Ramos (cell line): ENCODE results near the gene MT1G.
"Not testable (repeated sequence)": the region's sequence is repeated elsewhere in the genome, so short reads cannot be mapped to it uniquely, and the experiment has no call there.

Experiments
- in situ Hi-C: fragments of 300-500 bp; cut with MboI; formaldehyde crosslinking; loops from one replicate; pipeline ENCODE4 v1.14.3; 2022; ENCODE audit warnings: low sequenced_read_pairs; ENCODE audit not compliant: unreplicated experiment

The MT1G gene

GRCh38 chr16:56686758-56687157, 18.9 kb upstream of the MT1G start:
- in situ Hi-C loops: no loop called here

DNA sequence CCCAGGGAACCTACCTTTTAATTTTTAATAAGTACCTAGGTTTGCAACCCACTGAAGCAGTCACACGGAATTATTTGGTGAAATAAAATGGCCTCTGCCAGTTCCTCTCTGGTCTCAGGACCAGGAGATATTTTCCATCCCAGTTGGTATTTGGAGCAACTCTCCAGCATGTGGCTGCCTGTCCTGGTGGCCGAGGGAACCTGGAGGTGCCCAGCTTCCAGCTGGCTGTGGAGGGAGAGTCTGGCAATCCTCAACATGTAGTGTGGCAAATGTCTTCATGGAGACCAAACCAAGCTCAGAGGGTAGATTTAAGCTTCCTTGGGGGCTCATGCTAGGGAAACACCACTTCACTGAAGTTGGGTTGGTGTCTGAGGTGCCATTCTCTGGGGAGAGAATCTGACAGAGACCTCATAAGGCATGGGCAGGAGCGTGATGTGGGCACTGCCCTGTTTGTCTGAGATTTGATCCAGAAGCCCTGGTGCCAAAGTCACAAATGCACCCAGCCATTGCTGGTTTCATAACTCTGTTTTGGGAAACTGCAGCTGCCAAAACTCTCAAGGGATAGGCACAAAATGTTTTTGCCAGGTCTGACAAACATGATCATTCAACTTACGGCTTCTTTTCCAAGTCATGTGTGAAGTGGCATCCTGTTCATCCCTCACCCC, 17.2 kb upstream of the MT1G start:
- in situ Hi-C loops: no loop called here

- in situ Hi-C loops: no loop called here
These were observed 16.5 kb upstream of the MT1G start for GRCh38 chr16:56684256-56684925.

DNA sequence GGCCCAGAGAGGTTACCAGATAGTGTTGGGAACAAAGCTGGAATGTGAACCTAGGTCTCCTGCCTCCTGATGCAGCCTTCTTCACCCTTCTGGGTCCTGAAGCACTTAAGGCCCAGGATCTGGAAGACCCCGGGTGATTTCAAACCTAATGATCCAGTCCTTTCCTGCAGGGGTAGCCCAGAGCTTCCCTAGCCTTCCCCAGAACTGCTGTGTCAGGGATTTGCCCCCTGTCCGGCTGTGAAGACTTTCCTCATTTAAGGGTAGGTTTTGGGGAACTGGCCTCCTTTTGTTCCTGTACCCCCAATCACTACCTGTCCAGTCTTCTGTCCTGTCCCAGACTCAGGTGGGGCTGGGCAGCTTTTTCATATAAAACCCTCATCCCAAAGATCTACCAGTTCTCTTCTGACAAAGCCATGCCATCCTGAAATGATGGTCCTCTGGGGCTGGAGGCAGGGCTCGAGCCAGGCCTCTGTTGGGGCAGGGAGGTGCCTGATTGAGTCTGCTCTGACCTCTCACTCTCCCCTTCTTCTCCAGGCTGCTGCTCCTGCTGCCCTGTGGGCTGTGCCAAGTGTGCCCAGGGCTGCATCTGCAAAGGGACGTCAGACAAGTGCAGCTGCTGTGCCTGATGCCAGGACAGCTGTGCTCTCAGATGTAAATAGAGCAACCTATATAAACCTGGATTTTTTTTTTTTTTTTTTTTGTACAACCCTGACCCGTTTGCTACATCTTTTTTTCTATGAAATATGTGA, 15.7 kb upstream of the MT1G start:
- in situ Hi-C loops: no loop called here

DNA sequence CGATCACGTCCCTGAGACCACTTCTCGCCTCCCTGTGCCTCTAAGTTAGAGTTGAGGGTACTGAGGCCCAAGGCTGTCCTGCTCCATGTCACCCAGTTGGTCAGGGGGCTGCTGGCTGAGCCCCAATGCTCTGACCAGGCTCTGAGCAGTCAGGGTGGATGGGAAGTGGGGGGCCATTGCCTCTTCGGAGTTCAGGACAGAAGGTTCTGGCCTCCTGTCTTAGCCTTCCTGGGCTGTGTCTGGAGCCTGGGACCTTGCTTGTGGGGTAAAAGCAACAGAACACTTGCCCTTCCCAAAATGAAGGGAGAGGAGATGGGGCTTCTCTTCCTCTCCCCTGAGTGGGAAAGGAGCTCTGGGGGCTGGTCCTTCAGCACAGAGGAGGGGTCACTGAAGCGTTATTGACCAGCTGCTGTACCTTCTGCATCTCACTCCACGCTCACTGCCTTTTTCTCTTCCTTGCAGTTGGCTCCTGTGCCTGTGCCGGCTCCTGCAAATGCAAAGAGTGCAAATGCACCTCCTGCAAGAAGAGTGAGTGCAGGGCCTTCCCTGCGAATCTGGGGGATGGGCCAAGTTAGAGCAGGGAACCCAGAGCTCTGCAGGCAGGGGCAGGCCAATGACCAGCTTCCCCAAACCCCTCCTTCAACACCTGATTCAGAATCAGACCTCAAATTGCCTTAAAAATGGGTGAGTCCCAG, 15.0 kb upstream of the MT1G start:
- in situ Hi-C loops: no loop called here

DNA sequence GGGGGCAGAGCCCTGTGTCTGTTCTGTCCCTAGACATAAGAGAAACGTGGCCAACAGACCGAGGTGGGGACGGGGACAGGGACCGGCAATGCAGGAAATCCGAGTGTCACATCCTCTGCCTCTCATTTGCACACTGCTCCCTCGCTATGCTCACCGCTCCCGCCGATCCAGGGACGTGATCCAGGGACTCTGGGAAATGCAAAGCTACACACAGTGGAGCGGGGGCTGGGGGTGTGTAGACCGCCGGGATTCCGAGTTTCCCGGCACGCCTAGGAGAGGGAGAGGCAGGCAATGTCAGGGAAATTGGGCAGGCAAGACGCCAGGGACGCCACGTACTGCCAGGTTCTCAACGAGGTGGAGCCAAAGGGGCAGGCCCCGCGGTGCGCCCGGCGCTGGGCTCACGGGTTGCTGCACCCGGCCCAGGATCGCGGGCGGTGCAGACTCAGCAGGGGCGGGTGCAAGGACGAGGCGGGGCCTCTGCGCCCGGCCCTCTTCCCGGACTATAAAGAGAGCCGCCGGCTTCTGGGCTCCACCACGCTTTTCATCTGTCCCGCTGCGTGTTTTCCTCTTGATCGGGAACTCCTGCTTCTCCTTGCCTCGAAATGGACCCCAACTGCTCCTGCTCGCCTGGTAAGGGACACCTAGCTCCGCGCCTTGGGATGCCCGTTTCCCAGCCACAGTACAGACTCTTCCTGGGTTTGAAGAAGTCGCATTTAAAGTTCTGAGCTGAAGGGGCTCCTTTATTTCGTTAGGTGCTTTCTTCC, 14.3 kb upstream of the MT1G start, which contains the start of gene MT1X:
Gene MT1X, plus strand, starts transcription at position 532 of the 764 bp plus-strand sequence. Its CDS starts 71 bp downstream, at position 603.
- in situ Hi-C loops: no loop called here

DNA sequence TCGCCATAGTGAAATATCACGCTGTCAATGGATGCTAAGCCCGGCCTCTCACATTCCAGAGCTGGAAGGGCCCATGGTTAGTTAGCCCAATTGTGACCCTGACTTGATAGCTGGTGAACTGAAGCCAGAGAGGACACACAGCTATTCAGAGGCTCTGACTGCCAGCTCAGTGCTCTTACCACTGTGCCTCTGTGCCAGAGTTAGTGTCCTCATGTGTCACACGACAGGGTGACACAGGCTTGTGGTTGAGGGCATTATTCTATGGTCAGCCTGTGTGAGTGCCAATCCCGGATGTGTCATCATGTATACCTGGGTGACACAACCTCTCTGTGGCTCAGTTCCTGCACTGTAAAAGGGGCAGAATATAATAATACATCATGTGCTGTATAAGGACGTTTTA, 12.0 kb upstream of the MT1G start:
- in situ Hi-C loops: no loop called here

GRCh38 chr16:56679078-56679730, 11.3 kb upstream of the MT1G start:
- in situ Hi-C loops: no loop called here

GRCh38 chr16:56677474-56677873, 9.6 kb upstream of the MT1G start:
- in situ Hi-C loops: no loop called here

- in situ Hi-C loops: no loop called here
These were observed 7.9 kb upstream of the MT1G start for GRCh38 chr16:56675685-56676210.

GRCh38 chr16:56674570-56674969, 6.7 kb upstream of the MT1G start:
- in situ Hi-C loops: not testable (repeated sequence)

- in situ Hi-C loops: no loop called here
These were observed 6.1 kb upstream of the MT1G start for GRCh38 chr16:56673921-56674320.

GRCh38 chr16:56672761-56673536, 5.1 kb upstream of the MT1G start:
- in situ Hi-C loops: no loop called here

- in situ Hi-C loops: not testable (repeated sequence)
These were observed 4.3 kb upstream of the MT1G start for GRCh38 chr16:56672171-56672570.

GRCh38 chr16:56671691-56672090, 3.8 kb upstream of the MT1G start:
- in situ Hi-C loops: not testable (repeated sequence)

DNA sequence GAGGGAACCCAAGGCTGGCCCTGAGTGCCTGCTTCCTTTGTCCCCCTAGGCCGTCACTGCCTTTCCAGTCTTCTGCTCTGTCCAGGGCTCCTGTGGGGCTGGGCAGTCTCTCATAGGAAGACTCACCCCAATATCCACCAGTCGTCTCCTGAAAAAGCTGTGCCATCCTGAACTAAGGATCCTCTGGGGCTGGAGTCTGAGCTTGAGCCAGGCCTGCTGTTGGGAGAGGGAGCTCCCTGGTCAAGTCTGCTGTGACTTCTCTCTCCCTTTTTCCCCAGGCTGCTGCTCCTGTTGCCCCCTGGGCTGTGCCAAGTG, 2.7 kb upstream of the MT1G start:
- in situ Hi-C loops: no loop called here

DNA sequence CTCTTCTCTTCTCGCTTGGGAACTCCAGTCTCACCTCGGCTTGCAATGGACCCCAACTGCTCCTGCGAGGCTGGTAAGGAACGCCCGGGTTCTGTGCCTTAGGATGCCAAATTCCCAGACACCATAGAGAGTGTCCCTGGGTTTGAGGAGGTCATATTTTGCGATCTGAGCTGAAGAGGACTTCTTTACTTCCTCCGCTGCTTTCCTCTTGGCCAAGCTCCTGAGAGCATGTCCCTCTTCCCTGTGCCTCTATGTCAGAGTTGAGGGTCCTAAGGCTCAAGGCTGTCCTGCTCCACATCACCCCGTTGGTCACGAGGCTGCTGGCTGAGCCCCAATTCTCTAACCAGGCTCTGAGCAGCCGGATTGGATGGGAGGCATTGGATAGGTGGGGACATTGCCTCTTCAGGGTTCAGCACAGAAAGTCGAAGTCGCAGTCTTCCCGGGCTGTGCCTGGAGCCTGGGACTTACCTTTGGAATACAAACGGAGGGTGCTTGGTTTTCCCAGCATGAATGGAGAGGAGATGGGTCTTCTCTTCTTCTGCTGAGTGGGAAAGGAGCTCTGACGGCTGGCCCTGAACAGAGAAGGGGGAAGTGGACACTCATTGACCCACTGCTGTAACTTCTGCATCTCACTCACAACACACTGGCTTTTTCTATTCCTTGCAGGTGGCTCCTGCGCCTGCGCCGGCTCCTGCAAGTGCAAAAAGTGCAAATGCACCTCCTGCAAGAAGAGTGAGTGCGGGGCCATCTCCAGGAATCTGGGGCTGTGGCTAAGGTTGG, 2.2 kb upstream of the MT1G start:
- in situ Hi-C loops: no loop called here
